GM15510 (cell line): Measurements from ENCODE around the gene CT45A1.
"Not testable (repeated sequence)": the region's sequence is repeated elsewhere in the genome, so short reads cannot be mapped to it uniquely, and the experiment has no call there.

Experiments
- POLR2A ChIP-seq: IDR thresholded peaks from 3 replicates; pipeline ENCODE4 v1.6.1; 2011; ENCODE audit warnings: borderline replicate concordance; ENCODE audit not compliant: insufficient read length; ENCODE audit errors: extremely low read depth

CT45A1 gene

GRCh38 chrX:135713183-135713689 lies at the start of gene CT45A1:
Gene CT45A1, plus strand, starts transcription at chrX:135713639. Its CDS starts 5,302 bp downstream, at chrX:135718941.
- not testable (repeated sequence) for TF ChIP-seq POLR2A

GRCh38 chrX:135688137-135688536 lies 25.3 kb upstream of the CT45A1 start:
- no peak for TF ChIP-seq POLR2A

- no peak for TF ChIP-seq POLR2A
Measured at GRCh38 chrX:135695471-135695870, 18.0 kb upstream of the CT45A1 start.

GRCh38 chrX:135697601-135698000 lies 15.8 kb upstream of the CT45A1 start:
- TF ChIP-seq POLR2A, result no peak

GRCh38 chrX:135698924-135699323 lies 14.5 kb upstream of the CT45A1 start:
- TF ChIP-seq POLR2A, result no peak

GRCh38 chrX:135707880-135708279 lies 5.6 kb upstream of the CT45A1 start:
- TF ChIP-seq POLR2A, result no peak

GRCh38 chrX:135713795-135714194 lies 356 bp downstream of the CT45A1 start:
- TF ChIP-seq POLR2A, result no peak

- TF ChIP-seq POLR2A, result no peak
Measured at GRCh38 chrX:135737366-135738071, 24.1 kb downstream of the CT45A1 start.

GRCh38 chrX:135740681-135741149 lies 27.3 kb downstream of the CT45A1 start:
- TF ChIP-seq POLR2A, result no peak

- TF ChIP-seq POLR2A, result no peak
Measured at GRCh38 chrX:135741192-135741715, 27.8 kb downstream of the CT45A1 start.

GRCh38 chrX:135768091-135768490 lies 54.7 kb downstream of the CT45A1 start, which contains the start of gene CT45A3:
Gene CT45A3, minus strand, starts transcription at chrX:135768191. Its CDS starts 3,747 bp downstream, at chrX:135764444.
- not testable (repeated sequence) for TF ChIP-seq POLR2A
